HFFc6 (cell line): ENCODE measurements around the gene KATNBL1. TPM values are rescaled to one million over a fixed set of nuclear protein-coding genes. Genes with fewer than 3 reads are reported as not detected.

Experiments
- DNase-seq: peaks from one replicate; pipeline ENCODE4 v3.0.0-alpha.2; 2018
- H3K27ac Mint-ChIP-seq: 2 replicates; pipeline ENCODE4 v1.8.0; 2020; ENCODE audit warnings: mild to moderate bottlenecking, mixed read lengths
- H3K27me3 Mint-ChIP-seq: 2 replicates; pipeline ENCODE4 v1.8.0; 2021; ENCODE audit warnings: mild to moderate bottlenecking, moderate library complexity, mixed read lengths; ENCODE audit not compliant: insufficient read depth
- H3K36me3 Mint-ChIP-seq: 2 replicates; pipeline ENCODE4 v1.8.0; 2021; ENCODE audit warnings: low read depth, mixed read lengths
- H3K4me1 Mint-ChIP-seq: 2 replicates; pipeline ENCODE4 v1.8.0; 2020; ENCODE audit warnings: low read depth, mixed read lengths
- H3K4me3 Mint-ChIP-seq: 2 replicates; pipeline ENCODE4 v1.8.0; 2020; ENCODE audit warnings: mild to moderate bottlenecking, moderate library complexity, mixed read lengths
- H3K9me3 Mint-ChIP-seq: 2 replicates; pipeline ENCODE4 v1.8.0; 2020; ENCODE audit warnings: mild to moderate bottlenecking, mixed read lengths
- total RNA-seq, 6 experiments: library from RNA; stranded (reverse); fragmentation: NEBNext Ultra II Directional; extraction: Animal tissue kit (Norgen Biotek cat#: 25700); gene quantifications; 2 replicates in 1 of 6; 3 replicates in 5 of 6; pipeline ENCODE4 v1.2.3, GENCODE V29; 2021
- TF ChIP-seq, protein P1 (sequence below): fragments of 200-600 bp; sonication (generic); IDR thresholded peaks from 2 replicates; pipeline ENCODE4 v1.5.0; 2021; ENCODE audit warnings: antibody characterized with exemption, mild to moderate bottlenecking

KATNBL1 gene
- total RNA-seq, 6 experiments from 2014 or later, result 27.2 to 37.1 (median 29.7) TPM

DNA sequence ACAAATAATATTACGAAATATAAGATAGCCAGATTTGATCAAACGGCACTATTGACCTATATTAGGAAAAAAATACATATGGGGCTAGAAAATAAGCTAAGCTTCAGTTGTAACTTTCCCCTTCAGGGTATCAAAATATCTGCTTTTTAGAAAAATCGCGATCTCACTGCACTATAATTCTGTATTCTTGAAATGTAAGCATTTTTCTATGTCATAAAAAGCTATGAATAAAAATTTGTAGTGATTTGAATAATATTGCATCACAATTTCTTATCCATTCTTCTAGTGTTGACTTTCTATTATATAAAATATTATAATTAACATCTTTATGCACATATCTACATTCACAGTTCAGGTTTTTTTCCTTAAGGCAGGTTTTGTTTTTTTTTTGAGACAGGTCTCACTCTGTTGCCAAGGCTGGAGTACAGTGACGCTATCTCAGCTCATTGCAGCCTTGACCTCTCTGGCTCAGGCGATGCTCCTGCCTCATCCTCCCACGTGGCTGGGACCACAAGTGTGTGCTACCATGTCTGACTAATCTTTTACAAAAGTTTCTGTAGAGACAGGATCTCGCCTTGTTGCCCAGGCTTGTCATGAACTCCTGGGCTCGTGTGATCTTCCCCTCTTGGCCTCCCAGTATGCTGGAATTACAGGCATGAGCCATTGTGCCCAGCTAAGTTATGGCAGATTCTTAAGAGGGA, 36.5 kb upstream of the KATNBL1 start:
- Mint-ChIP-seq H3K36me3 (peaks cover 14% of the 10 kb centered on the region; the same call in 1 of the 2 replicates), H3K27me3 (0 out of 2 replicates have a peak, but pooled peaks cover 2% of the 10 kb centered on the region), H3K4me1 (peaks cover 27% of the 10 kb centered on the region), H3K4me3 (no peak overlapping the region), H3K27ac (peak overlapping the region; percentile 76), H3K9me3 (no peaks in the 10 kb centered on the region)
- TF ChIP-seq, protein P1, sequence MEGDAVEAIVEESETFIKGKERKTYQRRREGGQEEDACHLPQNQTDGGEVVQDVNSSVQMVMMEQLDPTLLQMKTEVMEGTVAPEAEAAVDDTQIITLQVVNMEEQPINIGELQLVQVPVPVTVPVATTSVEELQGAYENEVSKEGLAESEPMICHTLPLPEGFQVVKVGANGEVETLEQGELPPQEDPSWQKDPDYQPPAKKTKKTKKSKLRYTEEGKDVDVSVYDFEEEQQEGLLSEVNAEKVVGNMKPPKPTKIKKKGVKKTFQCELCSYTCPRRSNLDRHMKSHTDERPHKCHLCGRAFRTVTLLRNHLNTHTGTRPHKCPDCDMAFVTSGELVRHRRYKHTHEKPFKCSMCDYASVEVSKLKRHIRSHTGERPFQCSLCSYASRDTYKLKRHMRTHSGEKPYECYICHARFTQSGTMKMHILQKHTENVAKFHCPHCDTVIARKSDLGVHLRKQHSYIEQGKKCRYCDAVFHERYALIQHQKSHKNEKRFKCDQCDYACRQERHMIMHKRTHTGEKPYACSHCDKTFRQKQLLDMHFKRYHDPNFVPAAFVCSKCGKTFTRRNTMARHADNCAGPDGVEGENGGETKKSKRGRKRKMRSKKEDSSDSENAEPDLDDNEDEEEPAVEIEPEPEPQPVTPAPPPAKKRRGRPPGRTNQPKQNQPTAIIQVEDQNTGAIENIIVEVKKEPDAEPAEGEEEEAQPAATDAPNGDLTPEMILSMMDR, result no peak
- peak; percentile 45 for DNase-seq

DNA sequence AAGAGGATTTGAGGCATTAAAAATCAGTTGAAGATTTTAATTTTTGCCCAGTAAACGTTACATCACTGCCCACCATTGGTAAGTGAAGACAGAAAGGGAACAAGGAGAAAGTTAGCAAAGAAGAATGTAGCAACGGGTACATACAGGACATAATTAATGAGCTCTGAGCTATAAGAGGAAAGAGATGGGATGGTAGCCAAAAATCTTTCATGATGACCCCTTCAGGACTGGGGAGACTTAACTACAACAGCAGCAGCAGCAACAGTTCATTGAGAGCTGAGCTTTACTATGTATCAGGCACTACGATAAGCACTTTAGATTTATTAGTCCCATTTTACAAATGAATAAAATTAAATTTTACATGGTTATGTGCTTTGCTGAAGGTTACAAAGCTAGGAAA, 33.3 kb upstream of the KATNBL1 start:
- Mint-ChIP-seq H3K27ac (no peak overlapping the region), H3K4me1 (peaks cover 59% of the 10 kb centered on the region)

DNA sequence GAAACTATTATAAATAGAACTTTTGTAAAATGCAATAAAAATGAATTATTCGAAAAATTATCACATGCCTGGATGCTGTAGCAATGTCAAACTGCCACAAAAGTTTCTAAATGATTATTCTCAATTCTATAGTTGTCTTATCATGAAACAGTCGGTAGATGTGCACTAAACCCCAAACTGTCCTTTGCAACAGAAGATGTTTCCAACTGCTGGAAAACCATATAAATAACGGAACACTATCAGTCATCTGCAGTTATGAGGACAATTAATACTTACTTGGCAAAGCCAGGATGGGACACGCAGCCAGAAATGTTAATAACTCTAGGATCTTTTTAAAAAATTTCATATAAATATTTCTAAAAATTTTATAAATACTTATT, 32.4 kb upstream of the KATNBL1 start:
- Mint-ChIP-seq H3K9me3 (no peaks in the 10 kb centered on the region), H3K36me3 (peaks cover 15% of the 10 kb centered on the region; the same call in 1 of the 2 replicates), H3K4me3 (no peak overlapping the region), H3K27me3 (no peaks in the 10 kb centered on the region), H3K27ac (no peak overlapping the region), H3K4me1 (peaks cover 58% of the 10 kb centered on the region)
- no peak for DNase-seq
- TF ChIP-seq, protein P1, result no peak

More for the DNA sequence above, 33.3 kb upstream of the KATNBL1 start:
- TF ChIP-seq, protein P1, result no peak
- H3K9me3 Mint-ChIP-seq, result no peaks in the 10 kb centered on the region
- no peak for DNase-seq
- H3K4me3 Mint-ChIP-seq, result no peak overlapping the region
- no peaks in the 10 kb centered on the region for H3K27me3 Mint-ChIP-seq
- H3K36me3 Mint-ChIP-seq, result 0 out of 2 replicates have a peak, but pooled peaks cover 10% of the 10 kb centered on the region

DNA sequence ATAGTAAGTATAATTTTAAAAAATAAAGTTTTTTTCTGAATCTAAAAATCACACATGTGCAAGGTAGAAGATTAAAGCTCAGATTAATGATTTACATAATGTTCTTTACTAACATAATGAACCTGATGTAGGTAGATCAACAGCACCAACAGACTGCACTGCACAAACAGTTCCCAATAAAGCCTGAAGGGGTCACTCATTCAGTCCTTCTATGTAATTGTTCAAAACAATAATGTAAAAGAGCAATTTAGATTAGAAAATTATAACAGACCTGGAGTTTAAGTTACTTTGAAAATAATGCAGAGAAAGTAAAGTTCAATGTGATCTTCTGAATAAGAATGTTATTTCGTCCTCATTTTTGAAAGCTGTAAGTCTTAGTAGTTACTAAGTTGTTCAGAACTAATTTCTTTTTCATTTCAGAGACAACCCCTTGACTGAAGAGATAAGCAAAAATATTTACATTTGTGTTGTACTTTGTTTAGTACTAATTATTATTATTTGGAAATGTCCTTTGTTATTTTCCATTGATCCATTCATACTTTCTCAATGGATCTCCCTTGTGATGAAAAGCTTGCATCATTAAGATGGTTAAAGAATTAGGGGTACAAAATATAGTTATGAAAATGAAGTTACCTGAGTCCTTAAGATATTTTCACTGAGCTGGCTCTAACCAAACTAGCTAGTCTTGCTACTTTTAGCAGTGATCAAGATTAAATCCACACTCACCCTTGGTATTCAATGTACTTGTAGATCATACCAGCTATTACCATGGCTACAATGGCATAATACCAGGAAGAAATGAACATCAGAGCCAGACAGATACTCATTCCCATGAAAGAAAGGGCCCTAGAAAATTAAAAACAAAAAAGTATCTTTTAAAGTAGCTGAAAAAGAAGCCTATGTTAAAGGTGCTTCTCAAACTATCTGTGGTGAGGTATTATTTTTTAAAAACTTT, 31.8 kb upstream of the KATNBL1 start:
- H3K27me3 Mint-ChIP-seq, result no peaks in the 10 kb centered on the region

DNA sequence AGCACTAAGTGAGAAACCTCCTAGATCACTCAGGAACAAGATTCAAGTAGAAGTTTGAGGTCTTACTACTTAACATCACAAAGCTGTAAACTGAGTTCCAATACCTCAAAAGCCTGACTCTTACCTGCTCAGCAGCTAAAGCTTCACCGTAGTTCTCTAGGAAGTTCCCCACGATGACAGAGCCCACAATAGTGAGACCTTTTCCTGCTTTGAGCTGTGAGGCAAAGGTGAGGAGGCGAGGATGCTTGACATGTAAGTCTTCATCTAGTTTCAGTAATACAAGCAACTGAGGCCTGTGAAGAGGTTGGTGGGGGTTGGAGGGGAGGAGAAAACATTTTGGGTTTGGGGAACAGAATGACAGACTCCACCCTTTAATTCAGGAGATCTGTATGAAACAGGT, 30.6 kb upstream of the KATNBL1 start:
- Mint-ChIP-seq H3K27ac (no peak overlapping the region; the same call in 1 of the 2 replicates), H3K4me1 (peaks cover 50% of the 10 kb centered on the region)

More for the DNA sequence above, 31.8 kb upstream of the KATNBL1 start:
- TF ChIP-seq, protein P1, result peak; percentile 88
- H3K27ac Mint-ChIP-seq, result no peak overlapping the region
- H3K36me3 Mint-ChIP-seq, result peaks cover 22% of the 10 kb centered on the region
- peak; percentile 20 for DNase-seq
- no peak overlapping the region for H3K4me3 Mint-ChIP-seq
- peaks cover 54% of the 10 kb centered on the region for H3K4me1 Mint-ChIP-seq
- H3K9me3 Mint-ChIP-seq, result no peaks in the 10 kb centered on the region

More for the DNA sequence above, 30.6 kb upstream of the KATNBL1 start:
- H3K9me3 Mint-ChIP-seq, result no peaks in the 10 kb centered on the region
- H3K27me3 Mint-ChIP-seq, result no peaks in the 10 kb centered on the region
- no peak for DNase-seq
- TF ChIP-seq, protein P1, result no peak
- peaks cover 29% of the 10 kb centered on the region for H3K36me3 Mint-ChIP-seq
- no peak overlapping the region for H3K4me3 Mint-ChIP-seq
